NCI-H2171 (cell line): ENCODE data around the gene UNC45A.
"Not testable (repeated sequence)": the region's sequence is repeated elsewhere in the genome, so short reads cannot be mapped to it uniquely, and the experiment has no call there.

Experiments used
- DNase-seq: peaks from one replicate; lab custom pipeline; 2025; lab: John Stamatoyannopoulos, UW

Gene UNC45A

DNA sequence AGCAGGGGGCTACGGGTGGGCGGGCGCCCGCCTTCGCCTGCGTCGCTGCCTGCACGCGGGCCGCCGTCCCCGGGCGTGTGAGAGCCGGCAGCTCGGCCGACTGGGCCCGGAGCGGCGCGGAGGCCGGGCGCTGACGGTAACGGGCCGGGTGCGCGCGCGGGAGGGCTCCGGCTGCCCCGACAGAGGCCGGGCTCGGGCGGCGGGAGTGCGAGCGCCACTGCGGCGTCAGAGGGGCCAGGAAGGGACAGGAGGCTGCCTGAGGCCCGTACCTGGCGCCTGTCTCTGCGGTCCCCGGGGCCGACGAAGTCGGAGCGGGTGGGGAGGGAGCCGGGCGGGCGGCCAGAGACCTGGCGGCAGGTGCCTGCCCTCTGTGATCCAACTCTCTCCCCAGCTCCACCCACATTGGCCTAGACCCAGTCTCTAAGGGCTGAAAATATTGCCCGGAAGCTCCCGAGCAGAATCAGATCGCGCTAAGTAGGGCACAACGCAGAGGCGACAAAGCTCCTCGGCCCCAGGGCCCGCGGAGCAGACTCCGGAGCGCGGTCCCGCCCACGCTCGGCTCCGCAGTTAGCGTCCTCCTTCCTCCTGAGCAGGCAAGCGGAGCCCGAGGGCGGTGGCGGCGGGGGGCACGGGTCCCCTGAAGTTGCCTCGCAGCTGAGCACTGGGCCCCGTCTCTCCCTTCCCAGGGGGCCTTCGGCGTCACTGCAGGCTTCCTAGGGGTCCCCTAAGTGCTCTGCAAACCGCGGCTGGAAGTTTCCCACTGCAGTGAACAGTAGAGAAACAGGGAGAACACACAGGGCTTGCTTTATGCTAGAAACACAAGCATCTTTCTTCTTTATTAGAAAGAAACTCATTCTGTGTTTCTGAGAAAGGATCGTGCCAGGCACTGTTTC, 32.0 kb upstream of the UNC45A start, which contains the start of gene MAN2A2:
MAN2A2 (plus strand) TSS at position 463 of the 893 bp plus-strand sequence. CDS start 906 bp downstream, outside the sequence.
- peak; percentile 50 for DNase-seq

DNA sequence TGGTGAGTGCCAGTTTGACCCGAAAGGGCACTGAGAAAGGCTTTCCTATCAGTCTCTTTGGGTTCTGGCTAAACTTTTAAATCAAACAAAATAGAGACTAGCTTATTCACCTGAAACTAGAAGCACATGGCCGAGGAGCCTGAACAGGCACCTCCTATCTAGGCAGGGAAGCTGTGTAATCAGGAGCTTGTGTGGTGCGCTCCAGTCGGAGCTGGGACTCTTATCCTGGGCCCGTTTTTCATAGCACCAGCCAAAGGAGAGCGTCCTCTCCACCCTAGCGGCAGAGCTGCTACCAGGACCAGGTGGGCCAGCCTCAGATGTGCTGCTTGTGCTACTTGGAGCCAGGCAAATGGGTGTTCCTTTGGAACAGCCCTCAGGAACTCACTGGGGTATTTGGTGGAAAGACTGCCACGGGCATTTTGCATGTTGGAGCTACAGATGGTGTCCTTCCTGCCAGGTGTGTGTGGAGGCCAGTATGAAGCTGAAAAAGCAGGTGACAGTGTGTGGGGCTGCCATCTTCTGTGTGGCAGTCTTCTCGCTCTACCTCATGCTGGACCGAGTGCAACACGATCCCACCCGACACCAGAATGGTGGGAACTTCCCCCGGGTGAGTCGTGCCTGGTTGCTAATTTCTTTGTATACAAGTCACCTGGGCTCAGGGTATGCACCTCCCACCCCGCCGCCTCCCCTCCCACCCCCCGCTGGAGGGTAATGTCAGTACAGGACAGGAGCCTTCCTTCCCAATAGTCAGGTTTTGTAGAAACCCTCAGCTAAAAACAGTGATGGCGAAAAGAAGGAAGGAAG, 31.1 kb upstream of the UNC45A start:
- no peak for DNase-seq

DNA sequence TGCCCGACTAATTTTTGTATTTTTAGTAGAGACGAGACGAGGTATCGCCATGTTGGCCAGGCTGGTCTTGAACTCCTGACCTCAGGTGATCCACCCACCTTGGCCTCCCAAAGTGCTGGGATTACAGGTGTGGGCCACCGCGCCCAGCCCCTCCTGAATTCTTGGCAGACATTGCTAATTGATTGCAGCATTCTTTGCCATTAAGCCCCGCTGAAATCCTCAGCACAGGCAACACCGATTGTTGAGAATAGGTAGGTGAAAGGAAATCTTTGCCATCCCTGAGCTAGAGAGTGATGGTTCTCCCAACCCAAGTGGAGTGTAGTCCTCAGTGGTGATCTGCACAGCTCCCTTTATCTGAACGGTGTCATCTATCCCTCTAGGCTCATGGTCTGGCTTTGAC, 30.3 kb upstream of the UNC45A start:
- DNase-seq: no peak

DNA sequence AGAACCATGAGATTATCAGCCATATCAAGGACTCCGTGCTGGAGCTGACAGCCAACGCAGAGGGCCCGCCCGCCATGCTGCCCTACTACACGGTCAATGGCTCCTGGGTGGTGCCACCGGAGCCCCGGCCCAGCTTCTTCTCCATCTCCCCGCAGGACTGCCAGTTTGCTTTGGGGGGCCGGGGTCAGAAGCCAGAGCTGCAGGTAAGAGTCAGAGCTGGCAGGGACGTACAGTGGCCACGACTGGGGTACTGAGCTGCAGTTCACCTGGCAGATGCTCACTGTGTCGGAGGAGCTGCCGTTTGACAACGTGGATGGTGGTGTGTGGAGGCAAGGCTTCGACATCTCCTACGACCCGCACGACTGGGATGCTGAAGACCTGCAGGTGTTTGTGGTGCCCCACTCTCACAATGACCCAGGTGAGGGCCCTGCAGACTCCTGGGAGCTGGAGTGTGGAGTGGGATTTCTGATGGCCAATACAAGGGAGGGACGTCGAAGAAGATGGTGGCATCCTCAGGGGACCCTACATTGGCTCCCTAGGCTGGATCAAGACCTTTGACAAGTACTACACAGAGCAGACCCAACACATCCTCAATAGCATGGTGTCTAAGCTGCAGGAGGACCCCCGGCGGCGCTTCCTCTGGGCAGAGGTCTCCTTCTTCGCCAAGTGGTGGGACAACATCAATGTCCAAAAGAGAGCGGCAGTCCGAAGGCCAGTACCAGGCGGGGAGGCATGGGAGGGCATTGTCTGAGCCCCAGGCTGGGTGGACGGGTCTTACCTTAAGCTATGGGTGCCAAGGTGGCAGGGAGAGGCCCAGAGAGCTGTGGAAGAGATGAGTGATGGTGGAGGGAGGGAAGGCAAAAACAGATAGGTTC, 29.5 kb upstream of the UNC45A start:
- no peak for DNase-seq

DNA sequence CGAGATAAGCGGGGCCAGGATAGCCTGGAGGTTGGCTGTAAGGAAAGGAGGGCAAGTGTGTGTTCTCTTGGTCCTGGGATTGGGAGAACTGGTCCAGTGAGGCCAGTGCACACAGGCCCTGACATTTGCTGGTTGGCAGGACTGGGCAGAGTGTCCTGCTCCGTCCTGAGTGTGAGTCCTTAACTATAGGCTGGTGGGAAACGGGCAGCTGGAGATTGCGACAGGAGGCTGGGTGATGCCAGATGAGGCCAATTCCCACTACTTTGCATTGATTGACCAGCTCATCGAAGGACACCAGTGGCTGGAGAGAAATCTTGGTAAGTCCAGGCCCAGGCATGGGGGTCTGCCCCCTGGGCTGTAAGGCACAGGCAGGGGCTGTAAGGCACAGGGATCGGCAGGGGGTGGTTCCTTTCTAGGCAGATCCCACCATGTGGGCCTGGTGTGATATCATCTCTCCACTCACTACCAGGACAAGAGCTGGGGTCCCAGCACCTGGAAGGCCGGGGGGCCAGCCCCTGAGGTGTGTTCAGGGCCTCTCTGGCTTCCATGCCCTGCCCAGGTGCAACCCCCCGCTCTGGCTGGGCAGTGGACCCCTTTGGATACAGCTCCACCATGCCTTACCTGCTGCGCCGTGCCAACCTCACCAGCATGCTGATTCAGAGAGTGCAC, 28.8 kb upstream of the UNC45A start:
- DNase-seq: no peak

DNA sequence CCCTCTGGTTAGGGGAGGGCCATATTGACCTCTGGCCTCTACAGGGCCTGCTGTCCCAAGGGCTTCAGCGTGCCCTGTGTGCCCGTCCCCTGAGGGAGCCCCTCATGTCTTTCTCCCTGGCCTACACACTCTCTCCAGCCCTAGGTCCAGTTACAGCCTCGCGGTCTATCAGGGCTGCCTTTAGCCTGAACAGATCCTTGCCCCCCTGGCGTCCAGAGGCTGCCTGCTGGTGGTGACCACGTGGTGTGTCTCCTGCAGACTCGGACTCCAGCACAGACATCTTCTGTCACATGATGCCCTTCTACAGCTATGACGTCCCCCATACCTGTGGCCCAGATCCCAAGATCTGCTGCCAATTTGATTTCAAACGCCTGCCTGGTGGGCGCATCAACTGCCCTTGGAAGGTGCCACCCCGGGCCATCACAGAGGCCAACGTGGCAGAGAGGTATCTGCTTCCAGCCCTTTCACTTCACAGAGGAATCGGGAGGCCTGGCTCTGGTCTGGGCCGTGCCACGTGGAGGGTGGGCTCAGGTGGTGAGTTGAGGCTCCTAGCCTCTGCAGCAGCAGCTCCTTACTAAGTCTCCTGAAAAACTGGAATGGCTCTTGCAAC, 27.9 kb upstream of the UNC45A start:
- DNase-seq: no peak

DNA sequence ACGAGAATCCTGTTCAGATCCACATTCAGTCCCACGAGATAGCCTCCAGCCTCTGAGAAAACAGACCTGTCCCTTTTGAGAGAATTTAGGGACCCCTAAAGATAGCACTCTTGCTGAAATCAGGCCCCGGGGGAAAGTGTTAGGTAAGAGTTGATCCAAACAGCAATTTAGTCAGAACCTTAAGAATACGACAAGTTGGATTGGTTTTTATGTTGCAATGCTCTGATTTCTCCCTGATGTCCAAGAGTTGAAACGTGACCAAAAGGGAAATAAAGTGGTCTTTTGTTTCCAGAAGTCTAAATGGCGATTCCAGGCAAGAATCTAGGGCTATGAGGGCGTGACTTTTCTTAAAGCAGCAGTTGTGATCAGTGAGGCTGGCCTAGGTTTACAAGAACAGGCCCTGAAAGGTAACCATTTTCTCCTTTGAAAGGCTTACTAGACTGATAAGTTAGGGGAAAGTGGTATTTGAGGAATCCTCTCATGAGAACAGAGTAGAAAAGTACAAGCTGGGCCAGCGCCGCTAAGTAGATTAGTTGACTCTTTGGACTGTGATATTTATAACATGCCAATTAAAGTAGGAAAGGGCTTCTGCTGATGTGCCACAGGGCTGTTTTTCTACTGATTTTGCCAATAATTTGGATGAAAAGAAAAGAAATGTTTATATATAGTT, 27.1 kb upstream of the UNC45A start:
- no peak for DNase-seq

DNA sequence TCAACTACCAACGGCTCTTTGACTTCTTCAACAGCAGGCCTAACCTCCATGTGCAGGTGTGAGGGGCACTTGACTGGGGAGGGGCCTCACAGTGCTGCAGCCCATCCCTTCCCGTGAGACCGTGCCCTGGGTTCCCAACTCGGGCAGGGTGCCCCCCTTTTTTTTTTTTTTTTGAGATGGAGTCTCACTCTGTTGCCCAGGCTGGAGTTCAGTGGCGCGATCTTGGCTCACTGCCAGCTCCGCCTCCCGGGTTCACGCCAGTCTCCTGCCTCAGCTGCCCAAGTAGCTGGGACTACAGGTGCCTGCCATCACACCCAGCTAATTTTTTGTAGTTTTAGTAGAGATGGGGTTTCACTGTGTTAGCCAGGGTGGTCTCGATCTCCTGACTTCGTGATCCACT, 25.6 kb upstream of the UNC45A start:
- DNase-seq: not testable (repeated sequence)

DNA sequence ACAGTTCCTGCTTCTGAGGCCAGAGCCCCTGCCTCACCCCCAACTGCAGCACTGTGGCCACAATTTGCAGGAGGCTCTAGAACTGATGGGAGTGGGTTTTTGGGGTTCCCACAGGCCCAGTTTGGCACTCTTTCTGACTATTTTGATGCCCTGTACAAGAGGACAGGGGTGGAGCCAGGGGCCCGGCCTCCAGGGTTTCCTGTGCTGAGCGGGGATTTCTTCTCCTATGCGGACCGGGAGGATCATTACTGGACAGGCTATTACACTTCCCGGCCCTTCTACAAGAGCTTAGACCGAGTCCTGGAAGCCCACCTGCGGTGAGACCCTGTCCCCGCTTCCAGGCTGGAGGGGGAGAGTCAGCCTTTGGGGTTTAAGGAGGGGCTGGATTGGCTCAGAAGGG, 25.1 kb upstream of the UNC45A start:
- no peak for DNase-seq

DNA sequence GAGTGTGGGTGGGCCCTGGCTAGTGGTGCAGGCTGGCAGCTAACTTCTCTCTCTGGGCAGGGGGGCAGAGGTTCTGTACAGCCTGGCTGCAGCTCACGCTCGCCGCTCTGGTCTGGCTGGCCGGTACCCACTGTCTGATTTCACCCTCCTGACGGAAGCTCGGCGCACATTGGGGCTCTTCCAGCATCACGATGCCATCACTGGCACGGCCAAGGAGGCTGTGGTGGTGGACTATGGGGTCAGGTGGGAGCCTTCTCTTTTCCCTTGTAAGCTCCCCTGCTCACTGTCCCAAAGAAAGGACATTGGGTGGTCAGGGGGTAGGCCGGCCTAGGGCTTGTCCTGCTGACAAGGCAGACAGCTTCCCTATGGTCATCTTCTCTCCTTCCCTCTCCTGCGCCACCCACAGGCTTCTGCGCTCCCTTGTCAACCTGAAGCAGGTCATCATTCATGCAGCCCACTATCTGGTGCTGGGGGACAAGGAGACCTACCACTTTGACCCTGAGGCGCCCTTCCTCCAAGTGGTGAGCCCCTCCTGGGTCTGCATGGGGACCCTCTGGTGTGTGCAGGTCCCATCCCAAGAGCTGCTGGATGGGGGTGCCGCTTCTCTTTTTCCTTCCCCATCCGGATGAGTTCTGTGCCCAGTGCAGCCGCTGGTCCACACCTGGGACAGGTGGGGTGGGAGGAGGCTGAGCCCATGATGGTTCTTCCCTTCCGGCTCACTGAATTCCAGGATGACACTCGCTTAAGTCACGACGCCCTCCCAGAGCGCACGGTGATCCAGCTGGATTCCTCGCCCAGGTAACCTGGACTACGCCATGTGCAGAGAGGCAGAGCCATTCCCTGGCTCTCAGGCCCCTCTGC, 24.4 kb upstream of the UNC45A start:
- DNase-seq: no peak

DNA sequence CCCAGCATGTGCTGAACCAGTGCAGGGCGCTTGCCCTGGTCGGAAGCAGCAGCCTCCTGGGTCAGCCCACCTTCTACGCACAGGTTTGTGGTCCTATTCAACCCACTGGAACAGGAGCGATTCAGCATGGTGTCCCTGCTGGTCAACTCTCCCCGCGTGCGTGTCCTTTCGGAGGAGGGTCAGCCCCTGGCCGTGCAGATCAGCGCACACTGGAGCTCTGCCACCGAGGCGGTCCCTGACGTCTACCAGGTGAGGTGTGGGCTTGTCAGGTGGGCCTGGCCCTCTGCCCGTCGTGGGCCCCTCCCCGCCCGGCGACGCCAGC, 23.8 kb upstream of the UNC45A start:
- no peak for DNase-seq

DNA sequence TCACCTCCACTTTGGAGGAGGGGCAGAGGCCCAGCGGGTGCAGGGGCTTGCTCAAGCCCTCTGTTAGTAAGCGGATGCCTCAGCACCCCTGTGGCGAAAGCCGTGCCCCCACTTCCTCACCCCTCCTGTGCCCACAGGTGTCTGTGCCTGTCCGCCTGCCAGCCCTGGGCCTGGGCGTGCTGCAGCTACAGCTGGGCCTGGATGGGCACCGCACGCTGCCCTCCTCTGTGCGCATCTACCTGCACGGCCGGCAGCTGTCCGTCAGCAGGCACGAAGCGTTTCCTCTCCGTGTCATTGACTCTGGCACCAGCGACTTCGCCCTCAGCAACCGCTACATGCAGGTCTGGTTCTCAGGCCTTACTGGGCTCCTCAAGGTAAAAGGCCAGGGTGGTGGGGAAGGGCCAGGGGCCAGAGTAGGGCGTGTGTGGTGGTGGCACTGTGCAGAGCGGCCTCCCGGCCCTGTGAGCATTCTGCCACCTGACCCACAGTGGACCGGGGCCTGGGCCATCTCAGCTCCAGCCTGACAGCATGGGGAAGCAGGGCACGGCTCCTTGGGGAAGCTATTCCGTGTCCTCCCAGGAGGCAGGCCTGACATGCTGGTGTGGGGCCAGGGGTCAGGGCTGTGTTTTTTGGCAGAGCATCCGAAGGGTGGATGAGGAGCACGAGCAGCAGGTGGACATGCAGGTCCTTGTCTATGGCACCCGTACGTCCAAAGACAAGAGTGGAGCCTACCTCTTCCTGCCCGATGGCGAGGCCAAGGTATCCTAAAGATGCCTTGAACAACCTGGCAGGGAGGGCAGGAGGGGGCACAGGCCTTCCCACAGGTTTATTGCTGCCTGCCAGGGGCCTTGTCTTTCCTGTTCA, 22.9 kb upstream of the UNC45A start:
- DNase-seq: no peak

DNA sequence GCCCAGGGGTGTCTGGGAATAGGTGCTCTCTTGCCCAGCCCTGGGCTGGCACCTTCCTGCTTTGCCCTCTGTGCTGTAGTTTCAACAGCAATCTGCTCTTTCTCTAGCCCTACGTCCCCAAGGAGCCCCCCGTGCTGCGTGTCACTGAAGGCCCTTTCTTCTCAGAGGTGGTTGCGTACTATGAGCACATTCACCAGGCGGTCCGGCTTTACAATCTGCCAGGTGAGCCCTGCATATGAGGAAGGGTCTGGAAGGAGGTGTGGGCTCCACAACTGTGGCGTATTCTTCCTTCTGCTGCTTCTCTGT, 22.4 kb upstream of the UNC45A start:
- no peak for DNase-seq

DNA sequence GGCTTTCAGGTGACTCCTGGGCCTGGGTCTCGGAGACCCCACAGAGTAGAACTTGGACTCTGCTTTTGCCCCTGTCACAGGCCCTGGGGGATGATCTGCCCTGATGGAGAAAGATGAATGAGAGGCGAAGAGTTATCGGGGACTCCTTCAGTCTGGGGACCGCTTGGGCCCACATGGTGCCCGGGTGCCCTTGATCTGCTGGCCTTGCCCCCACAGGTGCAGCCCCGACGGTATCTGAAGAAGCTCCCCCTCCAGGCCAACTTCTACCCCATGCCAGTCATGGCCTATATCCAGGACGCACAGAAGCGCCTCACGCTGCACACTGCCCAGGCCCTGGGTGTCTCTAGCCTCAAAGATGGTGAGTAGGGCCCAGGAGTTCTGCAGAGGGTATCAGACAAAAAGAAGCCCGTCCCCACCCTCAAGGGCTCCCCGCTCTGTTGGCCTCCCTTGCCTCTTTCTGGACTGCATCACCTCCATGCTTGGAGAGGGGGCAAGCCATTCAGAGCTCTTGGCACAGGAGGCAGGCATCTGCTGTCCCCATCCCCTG, 21.6 kb upstream of the UNC45A start:
- no peak for DNase-seq

DNA sequence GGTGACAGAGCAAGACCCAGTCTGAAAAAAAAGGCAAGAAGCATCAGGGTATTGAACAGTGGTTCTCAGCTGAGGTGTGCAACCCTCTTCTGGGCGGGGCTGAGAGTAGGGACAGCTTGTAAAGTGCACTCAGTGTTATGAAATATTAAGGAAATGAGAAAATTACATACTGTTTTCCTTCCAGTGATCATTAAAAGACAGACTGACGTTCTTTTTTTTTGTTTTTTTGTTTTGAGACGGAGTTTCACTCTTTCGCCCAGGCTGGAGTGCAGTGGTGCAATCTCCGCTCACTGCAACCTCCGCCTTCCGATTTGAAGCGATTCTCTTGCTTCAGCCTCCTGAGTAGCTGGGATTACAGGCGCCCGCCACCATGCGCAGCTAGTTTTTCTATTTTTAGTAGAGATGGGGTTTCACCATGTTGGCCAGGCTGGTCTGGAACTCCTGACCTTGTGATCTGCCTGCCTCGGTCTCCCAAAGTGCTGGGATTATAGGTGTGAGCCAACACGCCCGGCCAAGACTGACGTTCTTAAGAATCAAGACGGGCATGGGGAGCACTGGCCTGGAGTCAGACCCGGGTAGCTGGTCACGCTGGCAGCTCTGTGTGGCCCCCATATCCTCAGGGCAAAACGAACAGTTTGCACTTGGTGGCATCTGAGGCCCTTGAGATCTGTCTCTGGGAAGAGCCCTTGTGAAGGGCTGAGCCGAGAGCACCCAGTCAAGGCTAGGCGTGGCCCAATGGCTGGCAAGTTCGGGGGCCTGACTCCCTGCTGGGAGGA, 20.6 kb upstream of the UNC45A start:
- DNase-seq: no peak

DNA sequence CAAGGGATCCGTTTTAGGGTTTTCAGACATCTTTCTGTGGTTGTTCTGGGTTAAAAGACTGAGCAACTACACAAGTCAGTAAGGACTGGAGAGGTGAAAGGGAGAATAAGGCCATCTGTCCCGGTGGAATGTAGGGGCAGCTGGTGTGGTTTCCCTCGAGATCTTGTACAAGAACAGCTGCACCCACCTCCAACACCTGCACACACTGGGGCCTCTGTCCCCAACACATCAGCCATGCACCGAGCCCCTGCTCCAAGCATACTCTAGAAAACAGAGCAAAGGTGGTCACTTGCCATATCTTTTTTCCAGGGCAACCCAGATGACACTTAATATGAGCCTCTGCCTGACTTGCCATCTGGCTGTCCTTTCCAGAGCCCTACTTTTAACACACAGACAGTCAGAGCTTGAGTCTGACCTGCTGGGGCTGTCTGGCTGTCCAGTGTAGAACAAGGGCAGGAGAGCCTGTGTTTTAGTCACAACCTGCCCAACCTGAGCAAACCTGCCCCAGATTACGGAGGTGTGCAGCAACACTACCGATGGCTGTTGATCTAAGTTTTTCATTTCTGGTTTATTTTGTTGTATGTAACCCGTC, 19.8 kb upstream of the UNC45A start:
- peak; percentile 15 for DNase-seq

DNA sequence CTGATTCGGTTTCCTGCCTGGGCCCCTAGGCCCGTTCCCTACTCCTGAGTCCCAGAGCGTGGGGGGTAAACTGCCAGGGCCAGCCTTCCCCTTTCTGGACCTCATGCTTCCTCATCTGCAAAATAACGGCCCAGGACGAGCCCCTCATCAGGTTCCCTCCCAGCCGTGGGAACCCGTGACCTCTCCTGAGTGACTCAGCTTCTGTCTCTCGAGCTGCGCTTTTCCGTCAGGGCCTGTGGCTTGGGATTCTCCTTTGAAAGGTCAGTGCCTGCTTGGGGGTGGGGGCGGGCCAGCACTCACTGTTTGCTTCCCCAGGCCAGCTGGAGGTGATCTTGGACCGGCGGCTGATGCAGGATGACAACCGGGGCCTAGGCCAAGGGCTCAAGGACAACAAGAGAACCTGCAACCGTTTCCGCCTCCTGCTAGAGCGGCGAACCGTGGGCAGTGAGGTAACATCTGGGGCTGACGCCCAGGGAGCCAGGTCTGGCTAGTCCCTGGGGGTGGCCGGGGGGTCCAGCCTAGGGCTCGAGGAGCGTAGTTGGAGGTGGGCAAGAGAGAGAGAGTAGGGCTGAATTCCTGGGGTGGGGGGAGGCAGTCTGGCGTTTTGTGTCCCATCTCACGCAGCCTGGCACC, 19.2 kb upstream of the UNC45A start:
- DNase-seq: no peak
